ENCODE measurements around the gene NEK6. TPM values are rescaled to one million over a fixed set of nuclear protein-coding genes. Genes with fewer than 3 reads are reported as not detected.

NEK6 gene
- total and polyA plus RNA-seq, 10 of the 15 experiments (the other 5 are each of a cell fraction or from before 2014, with no cell fraction given) = 31.3 to 161 (median 89.2) TPM

- TF ChIP-seq POLR2A (IDR thresholded peaks at IDR 0.05; ENCODE audit: low read depth, low read length) (peak; percentile 29), GABPA (IDR thresholded peaks at IDR 0.05; ENCODE audit: low read depth) (no peak), LARP7 (IDR thresholded peaks at IDR 0.05) (no peak), IRF3 (IDR thresholded peaks at IDR 0.05) (no peak)
Observed at GRCh38 chr9:124312290-124313265, 54.8 kb downstream of the NEK6 start (continued).

- Histone ChIP-seq H3K9me3 (replicated peaks; ENCODE audit: control insufficient read depth, insufficient read depth, low read length) (no peaks in the 10 kb centered on the region), H3K36me3 (ENCODE audit: control insufficient read depth in 2 of 2, insufficient read depth in 2 of 2, low read length in 1 of 2) (peaks cover 40 to 60% of the 10 kb centered on the region in 2 experiments; a peak in 3 of 4 replicates), H3K4me1 (ENCODE audit: control insufficient read depth, insufficient read depth, low read length) (no peaks in the 10 kb centered on the region), H3K4me2 (ENCODE audit: control insufficient read depth, insufficient read depth) (no peak overlapping the region), H3K4me3 (no peak overlapping the region), H3K9ac (ENCODE audit: control insufficient read depth, insufficient read depth, low read length) (no peak overlapping the region), H4K20me1 (ENCODE audit: control insufficient read depth, insufficient read depth) (peaks cover 7% of the 10 kb centered on the region; the same call in 1 of the 2 replicates), H3K27ac (ENCODE audit: control insufficient read depth, insufficient read depth) (no peak overlapping the region), H3K79me2 (ENCODE audit: control insufficient read depth, insufficient read depth, low read length) (peaks cover 1% of the 10 kb centered on the region), H3K27me3 (replicated peaks in 1 of 2; ENCODE audit: control insufficient read depth in 2 of 2, insufficient read depth in 2 of 2, low read length in 1 of 2) (no peaks in the 10 kb centered on the region), H2AFZ (ENCODE audit: control insufficient read depth, low read depth, low read length) (no peak overlapping the region)
- BruUV-seq (replicated peaks) = no TSS peak
- in situ Hi-C loops (cut with MboI) (no loop called here), intact Hi-C loops (cut with micrococcal nuclease; ENCODE audit: unreplicated experiment) (no loop called here)
- ChIA-PET RAD21 (ENCODE audit: unreplicated experiment) (no interaction called here), SMC1A (ENCODE audit: uncharacterized antibody, unreplicated experiment) (no interaction called here), CTCF (no interaction called here), POLR2A (no interaction called here)
- ATAC-seq (no peak), FAIRE-seq (no peak), DNase-seq (ENCODE audit: low read depth, low spot score) (no peak)
- no peak for TF ChIP-seq IRF4 (IDR thresholded peaks at IDR 0.05; ENCODE audit: low read depth, low read length)
- no peak for TF ChIP-seq SMC3 (IDR thresholded peaks at IDR 0.05; ENCODE audit: borderline replicate concordance, low read length)
- no peak for TF ChIP-seq JUND (IDR thresholded peaks at IDR 0.05; ENCODE audit: low read depth, low read length)
- TF ChIP-seq HCFC1 (IDR thresholded peaks at IDR 0.05; ENCODE audit: low read length) = no peak
- TF ChIP-seq SPI1 (IDR thresholded peaks at IDR 0.05; ENCODE audit: borderline replicate concordance, insufficient read depth, low read depth, low read length) = no peak
- TF ChIP-seq ZNF24 (IDR thresholded peaks at IDR 0.05) = no peak
- no peak for TF ChIP-seq ZBTB40 (IDR thresholded peaks at IDR 0.05; ENCODE audit: borderline replicate concordance)
- TF ChIP-seq MTA2 (IDR thresholded peaks at IDR 0.05; ENCODE audit: low read depth) = no peak
- TF ChIP-seq WRNIP1 (IDR thresholded peaks at IDR 0.05; ENCODE audit: borderline replicate concordance, low read depth, low read length) = no peak
- TF ChIP-seq PAX8 (IDR thresholded peaks at IDR 0.05) = no peak
- TF ChIP-seq PAX5 (IDR thresholded peaks at IDR 0.05; ENCODE audit: borderline replicate concordance, low read depth, low read length) = no peak
- TF ChIP-seq RELA (IDR thresholded peaks at IDR 0.05; ENCODE audit: borderline replicate concordance, partially characterized antibody) = no peak
- TF ChIP-seq TCF12 (IDR thresholded peaks at IDR 0.05; ENCODE audit: low read depth, low read length) = no peak
- TF ChIP-seq YBX1 (IDR thresholded peaks at IDR 0.05) = no peak
- 99% methylated on average over 18 of the region's 18 CpGs for WGBS (ENCODE audit: insufficient coverage, insufficient replicate concordance, low lambda C conversion rate, missing lambda C conversion rate)
Observed at GRCh38 chr9:124313940-124314339, 56.2 kb downstream of the NEK6 start.

All from GM12878 (cell line).